Mesendoderm (in vitro differentiated cells): ENCODE data around the gene ZMYND11.

Source experiments
- DNase-seq: peaks from one replicate; pipeline ENCODE4 v3.0.0; 2013
- H2AK5ac ChIP-seq: 2 replicates; pipeline ENCODE4 v1.6.1; 2013; ENCODE audit warnings: low read length, inconsistent platforms
- H2BK120ac ChIP-seq: 2 replicates; pipeline ENCODE4 v1.6.1; 2013; ENCODE audit warnings: low read depth, mild to moderate bottlenecking, low read length, moderate library complexity, mixed read lengths
- H2BK15ac ChIP-seq: replicated peaks from 2 replicates; pipeline ENCODE4 v1.6.1; 2013; ENCODE audit warnings: low read depth, mild to moderate bottlenecking, moderate library complexity
- H2BK5ac ChIP-seq: 2 replicates; pipeline ENCODE4 v1.6.1; 2013; ENCODE audit warnings: low read length, inconsistent platforms
- H3K18ac ChIP-seq: 2 replicates; pipeline ENCODE4 v1.6.1; 2013; ENCODE audit warnings: mild to moderate bottlenecking, low read length, mixed read lengths
- H3K23ac ChIP-seq: one replicate; pipeline ENCODE4 v1.6.1; 2013; ENCODE audit warnings: low read length
- H3K27ac ChIP-seq: 2 replicates; pipeline ENCODE4 v1.5.1; 2013; ENCODE audit warnings: low read depth, mild to moderate bottlenecking, inconsistent platforms, low read length, moderate library complexity
- H3K27me3 ChIP-seq: 2 replicates; pipeline ENCODE4 v1.6.1; 2013; ENCODE audit warnings: low read length, control low read depth, mild to moderate bottlenecking, inconsistent platforms; ENCODE audit not compliant: insufficient read depth, poor library complexity
- H3K36me3 ChIP-seq: 2 replicates; pipeline ENCODE4 v1.6.1; 2013; ENCODE audit warnings: low read length, inconsistent platforms; ENCODE audit not compliant: control insufficient read depth, insufficient read depth
- H3K4ac ChIP-seq: one replicate; pipeline ENCODE4 v1.6.1; 2013; ENCODE audit warnings: low read depth, mild to moderate bottlenecking, low read length, moderate library complexity
- H3K4me1 ChIP-seq: 2 replicates; pipeline ENCODE4 v1.6.1; 2013; ENCODE audit warnings: low read depth, low read length, inconsistent platforms; ENCODE audit not compliant: control insufficient read depth
- H3K4me2 ChIP-seq: 2 replicates; pipeline ENCODE4 v1.6.1; 2013; ENCODE audit warnings: low read length
- H3K4me3 ChIP-seq: 2 replicates; pipeline ENCODE4 v1.5.1; 2013; ENCODE audit warnings: mild to moderate bottlenecking, low read length
- H3K56ac ChIP-seq: one replicate; pipeline ENCODE4 v1.6.1; 2013; ENCODE audit warnings: low read length
- H3K79me1 ChIP-seq: 2 replicates; pipeline ENCODE4 v1.6.1; 2013; ENCODE audit warnings: low read length, inconsistent platforms
- H3K79me2 ChIP-seq: 2 replicates; pipeline ENCODE4 v1.6.1; 2013; ENCODE audit warnings: mild to moderate bottlenecking, low read length; ENCODE audit not compliant: control insufficient read depth, insufficient read depth
- H3K9ac ChIP-seq: 2 replicates; pipeline ENCODE4 v1.6.1; 2013; ENCODE audit warnings: low read length, inconsistent platforms
- H4K5ac ChIP-seq: one replicate; pipeline ENCODE4 v1.6.1; 2013; ENCODE audit warnings: low read length
- H4K8ac ChIP-seq: one replicate; pipeline ENCODE4 v1.6.1; 2013; ENCODE audit warnings: low read depth, mild to moderate bottlenecking, control low read depth, low read length, moderate library complexity
- WGBS: extraction: QIAGEN DNeasy Blood & Tissue Kit; methylation state at CpG from one replicate; pipeline ENCODE4 v1.1.7; 2013; ENCODE audit warnings: low lambda C conversion rate, missing lambda C conversion rate; ENCODE audit not compliant: insufficient coverage; ENCODE audit errors: extremely low coverage; 5-methylcytosine and 5-hydroxymethylcytosine counted together

The ZMYND11 gene

GRCh38 chr10:277963-278362 lies 142.7 kb downstream of the ZMYND11 start:
- H3K79me2 ChIP-seq = no peaks in the 10 kb centered on the region
- H2BK5ac ChIP-seq = no peak overlapping the region
- no peak overlapping the region for H3K27ac ChIP-seq
- H3K4me2 ChIP-seq = no peak overlapping the region
- no peaks in the 10 kb centered on the region for H3K79me1 ChIP-seq
- WGBS = no CpG with 5 or more reads among the region's 19 CpGs
- no peak overlapping the region for H3K4me3 ChIP-seq
- H3K4ac ChIP-seq = no peak overlapping the region
- H2BK120ac ChIP-seq = no peak overlapping the region
- H3K18ac ChIP-seq = no peak overlapping the region
- H3K36me3 ChIP-seq = no peaks in the 10 kb centered on the region
- H3K56ac ChIP-seq = no peak overlapping the region
- no peak overlapping the region for H2BK15ac ChIP-seq
- H3K9ac ChIP-seq = no peak overlapping the region
- DNase-seq = no peak
- no peak overlapping the region for H2AK5ac ChIP-seq
- no peak overlapping the region for H4K5ac ChIP-seq
- no peak overlapping the region for H3K23ac ChIP-seq
- no peak overlapping the region for H4K8ac ChIP-seq
- H3K4me1 ChIP-seq = no peaks in the 10 kb centered on the region
- H3K27me3 ChIP-seq = no peaks in the 10 kb centered on the region

GRCh38 chr10:278707-279106 lies 143.5 kb downstream of the ZMYND11 start:
- H3K4ac ChIP-seq = no peak overlapping the region
- H2BK5ac ChIP-seq = no peak overlapping the region
- no peak overlapping the region for H2AK5ac ChIP-seq
- no peaks in the 10 kb centered on the region for H3K79me1 ChIP-seq
- H4K8ac ChIP-seq = no peak overlapping the region
- no CpG with 5 or more reads among the region's 5 CpGs for WGBS
- no peaks in the 10 kb centered on the region for H3K79me2 ChIP-seq
- H2BK120ac ChIP-seq = no peak overlapping the region
- H3K4me3 ChIP-seq = no peak overlapping the region
- no peak overlapping the region for H2BK15ac ChIP-seq
- no peak overlapping the region for H3K56ac ChIP-seq
- no peak overlapping the region for H3K23ac ChIP-seq
- no peak overlapping the region for H3K4me2 ChIP-seq
- H3K9ac ChIP-seq = no peak overlapping the region
- no peaks in the 10 kb centered on the region for H3K4me1 ChIP-seq
- no peak overlapping the region for H4K5ac ChIP-seq
- no peaks in the 10 kb centered on the region for H3K36me3 ChIP-seq
- no peak for DNase-seq
- no peak overlapping the region for H3K18ac ChIP-seq
- H3K27me3 ChIP-seq = no peaks in the 10 kb centered on the region
- no peak overlapping the region for H3K27ac ChIP-seq

- no peak overlapping the region for H3K27ac ChIP-seq
- H3K4me1 ChIP-seq = no peaks in the 10 kb centered on the region
- no peak overlapping the region for H3K18ac ChIP-seq
- no peak for DNase-seq
- no peak overlapping the region for H3K23ac ChIP-seq
- H4K5ac ChIP-seq = no peak overlapping the region
- no peak overlapping the region for H2BK120ac ChIP-seq
- no CpG with 5 or more reads among the region's 9 CpGs for WGBS
- no peak overlapping the region for H3K4me3 ChIP-seq
- no peaks in the 10 kb centered on the region for H3K36me3 ChIP-seq
- no peaks in the 10 kb centered on the region for H3K79me1 ChIP-seq
- H2AK5ac ChIP-seq = no peak overlapping the region
- H2BK15ac ChIP-seq = no peak overlapping the region
- H3K4ac ChIP-seq = no peak overlapping the region
- H2BK5ac ChIP-seq = no peak overlapping the region
- H4K8ac ChIP-seq = no peak overlapping the region
- H3K79me2 ChIP-seq = no peaks in the 10 kb centered on the region
- no peak overlapping the region for H3K56ac ChIP-seq
- H3K9ac ChIP-seq = no peak overlapping the region
- H3K27me3 ChIP-seq = no peaks in the 10 kb centered on the region
- H3K4me2 ChIP-seq = no peak overlapping the region
Observed at GRCh38 chr10:279232-279631, 144.0 kb downstream of the ZMYND11 start.

- H3K27ac ChIP-seq = no peak overlapping the region
- no peak overlapping the region for H2AK5ac ChIP-seq
- H4K5ac ChIP-seq = no peak overlapping the region
- H2BK15ac ChIP-seq = no peak overlapping the region
- WGBS = no CpG with 5 or more reads among the region's 10 CpGs
- no peak overlapping the region for H3K4me2 ChIP-seq
- no peaks in the 10 kb centered on the region for H3K79me1 ChIP-seq
- H3K79me2 ChIP-seq = no peaks in the 10 kb centered on the region
- no peak overlapping the region for H2BK120ac ChIP-seq
- no peak overlapping the region for H4K8ac ChIP-seq
- peak; percentile 41 for DNase-seq
- no peak overlapping the region for H3K4ac ChIP-seq
- no peak overlapping the region for H3K18ac ChIP-seq
- no peaks in the 10 kb centered on the region for H3K36me3 ChIP-seq
- no peak overlapping the region for H2BK5ac ChIP-seq
- H3K23ac ChIP-seq = no peak overlapping the region
- no peak overlapping the region for H3K56ac ChIP-seq
- no peak overlapping the region for H3K4me3 ChIP-seq
- H3K9ac ChIP-seq = no peak overlapping the region
- H3K4me1 ChIP-seq = no peaks in the 10 kb centered on the region
- no peaks in the 10 kb centered on the region for H3K27me3 ChIP-seq
Observed at GRCh38 chr10:279655-280054, 144.4 kb downstream of the ZMYND11 start.

GRCh38 chr10:282294-283139 lies 147.3 kb downstream of the ZMYND11 start:
- Histone ChIP-seq H3K18ac (no peak overlapping the region), H2BK120ac (no peak overlapping the region), H3K79me2 (no peaks in the 10 kb centered on the region), H3K4me1 (no peaks in the 10 kb centered on the region), H3K27me3 (no peaks in the 10 kb centered on the region), H2BK15ac (no peak overlapping the region), H2BK5ac (no peak overlapping the region), H3K23ac (no peak overlapping the region), H3K56ac (no peak overlapping the region), H3K4me3 (no peak overlapping the region), H3K4me2 (no peak overlapping the region), H3K9ac (no peak overlapping the region), H3K27ac (no peak overlapping the region), H4K5ac (no peak overlapping the region), H3K4ac (no peak overlapping the region), H2AK5ac (no peak overlapping the region), H4K8ac (no peak overlapping the region), H3K79me1 (no peaks in the 10 kb centered on the region), H3K36me3 (no peaks in the 10 kb centered on the region)
- DNase-seq = no peak
- WGBS = no CpG with 5 or more reads among the region's 7 CpGs

- H2BK120ac ChIP-seq = no peak overlapping the region
- no peaks in the 10 kb centered on the region for H3K27me3 ChIP-seq
- no peak overlapping the region for H3K4ac ChIP-seq
- no CpG with 5 or more reads among the region's 8 CpGs for WGBS
- no peak overlapping the region for H3K4me2 ChIP-seq
- no peak overlapping the region for H3K23ac ChIP-seq
- no peak overlapping the region for H3K18ac ChIP-seq
- H3K79me1 ChIP-seq = no peaks in the 10 kb centered on the region
- H4K5ac ChIP-seq = no peak overlapping the region
- no peaks in the 10 kb centered on the region for H3K4me1 ChIP-seq
- no peak overlapping the region for H3K27ac ChIP-seq
- no peak overlapping the region for H4K8ac ChIP-seq
- no peak overlapping the region for H2BK15ac ChIP-seq
- DNase-seq = no peak
- H2BK5ac ChIP-seq = no peak overlapping the region
- no peak overlapping the region for H2AK5ac ChIP-seq
- no peak overlapping the region for H3K4me3 ChIP-seq
- no peak overlapping the region for H3K56ac ChIP-seq
- no peak overlapping the region for H3K9ac ChIP-seq
- no peaks in the 10 kb centered on the region for H3K79me2 ChIP-seq
- H3K36me3 ChIP-seq = no peaks in the 10 kb centered on the region
Observed at GRCh38 chr10:283140-283479, 147.9 kb downstream of the ZMYND11 start.
